GM21723 (cell line): ENCODE measurements around the gene PRIMPOL.

Experiments used
- ATAC-seq: cut with Tn5 transposase; IDR thresholded peaks from one replicate; pipeline ENCODE4 v1.9.1; 2021; ENCODE audit warnings: mild to moderate bottlenecking, moderate library complexity; ENCODE audit not compliant: unreplicated experiment

PRIMPOL gene

GRCh38 chr4:184664445-184665210 lies 15.1 kb downstream of the PRIMPOL start:
- no peak for ATAC-seq

DNA sequence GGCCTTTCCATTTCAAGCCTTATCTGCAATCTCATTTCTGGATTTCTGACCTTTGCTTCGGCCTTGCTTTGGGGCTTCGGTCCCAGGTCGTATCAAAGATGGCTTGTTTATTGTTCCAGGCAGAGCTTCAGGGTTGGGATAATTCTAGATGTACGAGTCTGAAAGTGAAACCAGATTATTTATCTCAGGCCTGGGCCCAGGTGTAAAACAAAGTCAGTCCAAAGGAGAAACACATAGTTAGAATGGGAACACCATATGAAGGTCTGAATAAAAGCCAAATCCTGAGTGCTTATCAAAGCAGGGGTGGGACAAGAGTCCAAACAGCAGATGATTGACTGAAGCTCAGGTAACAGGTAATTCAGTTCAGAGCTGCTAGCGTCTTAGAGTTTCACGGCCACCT lies 17.1 kb downstream of the PRIMPOL start:
- ATAC-seq: no peak

GRCh38 chr4:184668096-184668495 lies 18.6 kb downstream of the PRIMPOL start:
- ATAC-seq: no peak

GRCh38 chr4:184668511-184669114 lies 19.1 kb downstream of the PRIMPOL start:
- no peak for ATAC-seq

DNA sequence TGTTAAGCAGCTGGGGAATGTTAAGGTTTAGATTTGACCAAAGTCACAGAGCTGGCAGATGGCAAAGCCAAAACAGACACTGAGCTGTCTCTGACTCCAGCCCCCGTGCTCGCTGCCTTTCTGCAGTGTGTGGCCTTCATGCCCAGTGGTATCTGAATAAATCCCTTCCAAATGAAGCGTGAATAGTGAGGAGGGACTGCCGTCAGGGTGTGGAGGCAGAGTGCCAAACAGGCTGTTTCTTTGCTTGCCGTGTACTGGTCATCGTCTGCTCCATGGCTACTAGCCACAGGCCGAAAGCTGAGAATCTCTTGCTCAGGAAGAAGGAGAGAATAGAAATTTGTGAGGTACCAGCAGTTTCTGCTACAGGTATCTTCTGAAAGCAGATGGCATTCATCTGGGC lies 19.7 kb downstream of the PRIMPOL start:
- no peak for ATAC-seq

GRCh38 chr4:184671101-184671500 lies 21.6 kb downstream of the PRIMPOL start:
- ATAC-seq: no peak

DNA sequence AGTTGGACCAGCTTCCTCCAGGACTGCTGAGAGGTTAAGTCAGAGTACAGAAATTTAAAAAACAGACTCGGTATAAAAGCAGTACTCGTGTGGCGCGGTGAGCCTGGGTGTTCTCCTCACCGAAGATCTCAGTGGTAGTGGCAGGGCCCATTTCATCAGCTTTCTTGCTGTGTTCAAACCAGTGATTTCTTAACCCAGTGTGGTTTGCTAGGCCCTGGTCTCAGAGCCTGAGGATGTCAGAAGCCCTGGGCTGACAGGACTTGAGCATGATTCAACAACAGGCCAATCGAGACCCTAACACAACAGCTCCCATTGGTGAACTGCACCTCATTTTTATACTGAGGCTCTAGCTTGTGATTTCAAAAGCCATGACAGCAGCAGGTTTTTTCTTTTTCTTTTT lies 23.2 kb downstream of the PRIMPOL start:
- ATAC-seq: no peak

- no peak for ATAC-seq
These were observed 24.5 kb downstream of the PRIMPOL start for GRCh38 chr4:184674011-184674410.

GRCh38 chr4:184675018-184675417 lies 25.5 kb downstream of the PRIMPOL start:
- no peak for ATAC-seq

GRCh38 chr4:184675821-184676492 lies 26.4 kb downstream of the PRIMPOL start:
- no peak for ATAC-seq

- no peak for ATAC-seq
These were observed 31.2 kb downstream of the PRIMPOL start for GRCh38 chr4:184680698-184681097.

GRCh38 chr4:184681916-184682315 lies 32.4 kb downstream of the PRIMPOL start:
- ATAC-seq: no peak

- ATAC-seq: no peak
These were observed 35.1 kb downstream of the PRIMPOL start for GRCh38 chr4:184684491-184685189.

DNA sequence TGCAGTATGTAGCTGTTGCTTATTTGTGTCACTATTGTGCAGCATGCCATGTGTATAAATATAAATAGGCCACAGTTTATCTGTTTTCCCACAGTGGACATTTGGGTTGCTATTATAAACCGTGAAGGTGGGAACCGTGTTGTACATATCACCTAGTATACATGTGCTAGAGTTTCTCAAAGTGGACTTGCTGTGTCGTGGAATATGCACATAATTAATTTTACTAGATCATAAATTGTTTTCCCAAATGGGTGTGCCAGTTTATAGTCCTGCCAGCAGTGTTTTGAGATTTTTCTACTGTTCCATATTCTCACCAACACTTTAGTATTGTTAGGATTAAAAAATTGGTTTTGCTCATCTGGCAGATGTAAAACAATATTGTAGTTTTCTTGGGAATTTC lies 38.5 kb downstream of the PRIMPOL start:
- ATAC-seq: no peak

DNA sequence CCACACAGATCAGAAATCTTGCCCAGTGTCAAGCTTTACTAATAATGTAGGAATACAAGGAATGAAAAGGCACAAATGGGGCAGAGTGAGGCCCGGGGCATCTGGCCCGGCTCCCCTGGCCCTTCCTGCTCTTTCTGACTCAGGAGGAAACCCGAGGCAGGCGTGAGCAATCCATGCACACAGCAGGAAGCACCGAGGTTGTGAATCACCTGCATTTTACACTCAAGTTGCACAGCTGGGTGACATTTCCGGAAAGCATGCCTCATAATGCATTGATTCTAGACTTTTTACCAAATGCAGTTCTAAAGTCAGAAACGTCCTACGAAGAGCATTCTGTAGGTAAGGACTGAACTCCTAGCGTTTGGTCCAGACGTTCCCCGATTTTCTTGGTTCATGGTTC lies 38.9 kb downstream of the PRIMPOL start:
- ATAC-seq: no peak

DNA sequence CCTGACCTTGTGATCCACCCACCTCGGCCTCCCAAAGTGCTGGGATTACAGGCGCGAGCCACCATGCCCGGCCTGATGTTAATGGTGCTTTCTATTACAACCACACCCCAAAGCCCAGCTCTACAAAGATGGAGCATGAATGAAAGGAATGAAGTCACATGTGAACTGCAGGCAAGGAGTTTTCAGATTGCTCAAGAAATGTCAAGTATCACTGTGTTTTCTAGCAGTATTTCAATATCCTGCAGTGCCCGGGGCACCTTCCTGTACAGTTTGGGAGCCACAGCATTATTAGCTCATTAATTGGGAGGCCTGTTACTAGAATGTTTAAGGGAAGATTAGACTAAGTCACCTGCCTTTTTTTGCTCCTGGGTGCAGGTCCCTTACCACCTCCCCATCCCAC lies 40.1 kb downstream of the PRIMPOL start:
- ATAC-seq: no peak

- no peak for ATAC-seq
These were observed 43.5 kb downstream of the PRIMPOL start for GRCh38 chr4:184693056-184693455.

GRCh38 chr4:184694412-184694956 lies 44.9 kb downstream of the PRIMPOL start:
- no peak for ATAC-seq

- no peak for ATAC-seq
These were observed 45.8 kb downstream of the PRIMPOL start for GRCh38 chr4:184695178-184695896.

DNA sequence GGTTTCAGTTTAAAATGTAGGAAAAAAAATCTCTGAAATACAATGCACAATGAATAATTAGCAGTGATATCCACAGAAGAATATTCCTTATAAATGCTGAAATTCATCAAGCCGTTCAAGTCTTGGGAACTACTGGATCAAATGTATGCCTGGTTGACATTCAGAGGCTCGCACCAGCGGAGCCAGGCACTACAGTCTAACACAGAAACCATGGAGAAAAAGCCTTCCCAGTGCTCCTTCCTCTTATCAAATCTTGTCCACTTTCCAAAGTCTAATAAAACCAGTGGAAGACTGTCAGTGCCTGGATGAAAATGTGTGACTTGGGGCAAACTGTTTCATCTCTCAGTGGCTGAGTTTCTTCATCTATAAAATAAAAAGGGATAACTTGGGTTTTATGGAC lies 48.4 kb downstream of the PRIMPOL start:
- no peak for ATAC-seq

GRCh38 chr4:184699941-184700340 lies 50.4 kb downstream of the PRIMPOL start:
- ATAC-seq: no peak
